Left renal pelvis (tissue), 4 donors: ENCODE results near the gene LPAR6. TPM values are rescaled to one million over a fixed set of nuclear protein-coding genes. Genes with fewer than 3 reads are reported as not detected.

Experiments used
- DNase-seq, 4 donors: peaks; one replicate each; pipeline ENCODE4 v3.0.0-alpha.2; 2013; ENCODE audit warnings: low read depth in 4 of 4, low spot score in 3 of 4
- polyA plus RNA-seq, 4 donors: library from polyadenylated mRNA; unstranded; fragments of 120-200 nt; gene quantifications; one replicate each; pipeline ENCODE4 v1.2.1, GENCODE V29; 2013; ENCODE audit not compliant: insufficient read length in 4 of 4

Gene LPAR6
- polyA plus RNA-seq, 4 donors, result 34.7 to 76.8 (median 51.0) TPM

DNA sequence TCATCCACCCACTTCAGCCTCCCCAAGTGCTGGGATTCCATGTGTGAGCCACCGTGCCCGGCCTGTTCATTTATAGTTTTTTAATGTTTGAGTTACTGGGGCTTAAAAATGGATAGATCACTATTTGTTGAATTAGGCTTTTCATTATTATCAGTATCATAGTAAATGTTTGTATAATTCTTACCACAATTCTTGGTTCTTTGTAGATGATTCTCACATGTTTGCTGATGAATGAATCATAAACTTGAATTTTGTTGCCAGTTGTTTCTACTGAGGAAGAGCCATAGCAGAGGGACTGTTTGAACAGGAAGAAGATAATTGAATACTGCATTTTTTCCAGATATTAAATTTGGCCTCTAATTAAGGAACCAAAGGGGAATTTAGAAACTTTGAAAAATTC lies 2.6 kb upstream of the LPAR6 start:
- DNase-seq, result no peak

DNA sequence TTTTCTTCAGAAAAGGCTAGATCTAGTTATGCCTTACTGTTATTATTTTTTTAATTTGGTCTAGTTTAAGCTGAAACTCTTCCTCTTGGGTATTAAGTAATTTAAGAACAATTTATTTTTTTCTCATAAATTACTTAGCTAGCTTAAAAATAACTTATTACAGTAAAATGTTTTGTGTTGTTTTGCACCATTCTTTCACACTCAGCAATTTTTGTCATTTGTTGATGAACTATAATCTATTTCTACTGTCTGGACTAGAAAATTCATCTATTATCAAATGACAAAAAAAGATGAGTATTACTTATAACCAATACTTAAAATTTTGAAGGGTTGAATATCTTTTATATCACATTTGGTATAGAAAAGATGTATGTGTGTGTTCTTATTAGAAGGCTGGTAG lies 1.6 kb upstream of the LPAR6 start:
- DNase-seq, result no peak

DNA sequence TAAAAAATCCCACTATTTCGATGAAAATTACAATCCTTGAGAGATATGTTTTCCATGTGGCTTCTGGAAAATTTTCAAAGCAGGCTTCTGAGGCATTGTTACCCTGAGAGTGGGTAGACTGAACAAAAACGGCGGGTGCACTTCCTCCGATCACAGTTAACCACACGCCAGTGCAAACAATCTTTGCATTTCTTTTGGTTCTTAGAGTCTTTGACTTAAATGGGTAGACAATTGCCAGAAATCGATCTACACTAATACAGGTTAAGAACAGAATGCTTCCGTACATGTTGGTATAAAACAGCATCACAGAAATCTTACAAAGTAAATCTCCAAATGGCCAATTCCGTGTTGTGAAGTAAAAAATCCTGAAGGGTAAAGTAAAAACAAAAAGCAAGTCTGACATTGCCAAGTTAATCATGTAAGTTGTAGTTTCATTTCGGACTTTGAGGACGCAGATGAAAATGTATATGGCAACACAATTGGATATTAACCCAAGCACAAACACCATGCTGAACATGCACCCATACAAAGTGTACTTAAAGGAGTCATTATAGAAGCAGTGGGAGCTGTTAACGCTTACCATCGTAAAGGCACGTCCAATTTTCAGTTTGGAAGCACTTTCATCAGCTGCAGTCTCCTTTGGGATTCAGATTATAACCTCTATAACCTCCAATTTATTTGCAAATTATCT lies 927 bp downstream of the LPAR6 start:
- DNase-seq, result no peak

DNA sequence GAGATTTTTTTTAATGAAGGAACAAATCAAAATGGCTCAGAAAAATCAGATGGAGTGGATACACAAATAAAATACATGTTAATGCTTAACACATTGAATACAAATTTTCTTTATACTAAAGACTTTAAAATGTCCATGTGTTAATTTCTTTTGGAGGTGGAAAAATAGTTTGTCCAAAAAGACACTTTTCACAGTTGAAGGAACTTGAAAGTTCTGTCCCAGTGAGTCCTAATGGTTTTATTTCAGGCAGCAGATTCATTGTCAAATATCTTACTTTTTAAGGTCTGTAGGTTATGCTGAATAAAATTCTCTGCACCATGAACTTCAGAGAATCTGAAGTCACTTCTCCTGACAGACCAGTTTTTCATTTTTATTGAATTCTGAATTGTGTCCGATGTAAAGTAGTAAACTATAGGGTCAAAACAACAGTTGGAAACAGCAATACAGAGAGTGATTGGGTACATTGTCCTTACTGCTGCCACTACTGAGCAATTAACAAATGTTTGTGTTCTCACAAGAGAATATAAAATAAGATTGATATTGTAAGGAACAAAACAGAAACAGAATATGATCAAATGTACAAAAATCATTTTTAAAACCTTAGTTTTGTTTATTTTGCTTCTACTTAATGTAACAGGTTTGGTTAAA lies 1.6 kb downstream of the LPAR6 start:
- no peak for DNase-seq

DNA sequence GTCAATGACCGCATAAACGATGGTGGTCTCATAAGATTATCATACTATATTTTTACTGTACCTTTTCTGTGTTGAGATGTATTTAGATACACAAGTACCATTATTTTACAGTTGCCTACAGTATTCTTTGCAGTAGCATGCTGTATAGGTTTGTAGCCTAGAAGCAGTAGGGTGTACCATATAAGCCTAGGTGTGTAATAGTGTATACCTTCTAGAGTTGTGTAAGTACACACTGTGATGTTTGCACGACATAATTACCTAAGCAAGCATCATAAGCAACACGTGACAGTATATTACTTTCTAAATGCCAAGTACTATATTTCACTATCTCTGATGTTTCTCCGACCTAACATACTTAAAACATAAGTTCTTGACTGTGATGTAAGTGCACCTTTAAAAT lies 2.7 kb downstream of the LPAR6 start:
- DNase-seq, result no peak

DNA sequence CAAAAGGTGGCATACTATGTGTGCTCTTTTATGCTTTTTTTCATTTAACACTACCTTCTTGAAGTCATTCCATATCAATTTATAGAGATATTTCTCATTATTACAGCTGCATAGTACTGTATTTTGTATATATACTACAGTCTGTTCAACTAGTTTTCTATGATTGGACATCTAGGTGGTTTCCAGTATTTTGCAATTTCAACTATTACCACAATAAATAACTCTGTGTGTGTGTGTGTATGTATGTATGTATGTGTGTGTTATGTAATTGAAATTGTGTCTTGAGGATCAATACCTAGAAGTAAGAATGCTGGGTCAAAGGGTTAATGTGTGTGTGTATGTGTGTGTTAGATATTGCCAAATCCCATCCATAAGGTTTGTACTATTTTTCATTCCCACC lies 7.0 kb downstream of the LPAR6 start:
- no peak for DNase-seq

DNA sequence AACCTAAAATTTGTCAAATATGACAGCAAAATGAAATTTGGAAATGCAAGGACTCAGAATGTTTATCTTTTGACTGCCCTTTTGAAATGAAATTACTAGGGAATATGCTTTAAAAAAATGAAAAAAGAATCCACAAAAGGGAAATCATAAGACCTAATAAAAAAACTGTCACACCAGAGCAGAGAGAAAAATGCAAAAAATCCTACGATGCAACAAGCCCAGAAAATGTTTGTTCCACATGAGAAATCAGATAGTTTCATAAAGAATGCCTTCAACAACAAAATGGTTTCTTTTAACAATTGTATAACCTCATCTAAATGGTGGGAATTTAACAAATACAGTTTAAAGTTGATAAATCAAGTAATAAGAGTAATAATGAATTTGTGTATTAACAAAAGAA lies 8.0 kb downstream of the LPAR6 start:
- no peak for DNase-seq

DNA sequence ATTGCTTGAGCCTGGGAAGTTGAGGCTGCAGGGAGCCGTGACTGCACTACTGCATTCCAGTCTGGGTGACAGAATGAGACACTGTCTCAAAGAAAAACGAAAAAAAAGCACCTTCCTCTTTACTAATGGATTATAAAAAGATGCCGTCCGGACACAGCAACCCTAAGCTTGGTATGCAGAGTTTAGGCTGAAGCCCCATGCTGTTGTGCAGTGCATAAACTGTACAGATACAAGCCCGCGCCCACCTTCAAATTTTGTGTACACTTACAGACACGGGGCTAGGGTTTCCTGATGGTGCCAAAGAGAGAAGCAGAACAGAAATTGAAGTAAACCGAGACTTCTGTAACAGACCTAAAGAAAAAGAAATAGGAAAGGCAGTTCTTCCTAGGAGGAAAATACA lies 9.0 kb downstream of the LPAR6 start:
- no peak for DNase-seq

DNA sequence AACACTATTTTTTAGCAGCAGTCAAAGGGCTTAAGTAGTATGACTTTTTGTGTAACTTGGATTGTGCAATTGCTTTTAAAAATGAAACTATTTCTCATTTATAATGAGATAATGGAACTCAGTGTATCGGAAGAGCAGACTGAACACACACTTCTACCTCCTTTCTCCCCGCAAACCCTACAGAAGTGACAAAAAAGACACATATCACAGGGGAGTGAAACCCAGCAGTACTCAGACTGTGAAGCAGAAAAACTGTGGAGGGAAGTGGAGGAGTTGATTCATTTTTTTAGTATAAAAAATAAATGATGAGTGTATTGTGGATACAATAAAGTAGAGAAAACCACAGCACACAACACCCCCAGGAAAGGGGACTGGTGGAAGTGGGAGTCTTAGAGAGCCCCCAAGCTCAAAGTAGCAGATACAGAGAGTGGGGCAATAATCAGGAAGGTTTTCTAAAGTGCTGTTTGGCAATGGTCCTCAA lies 9.7 kb downstream of the LPAR6 start:
- no peak for DNase-seq

DNA sequence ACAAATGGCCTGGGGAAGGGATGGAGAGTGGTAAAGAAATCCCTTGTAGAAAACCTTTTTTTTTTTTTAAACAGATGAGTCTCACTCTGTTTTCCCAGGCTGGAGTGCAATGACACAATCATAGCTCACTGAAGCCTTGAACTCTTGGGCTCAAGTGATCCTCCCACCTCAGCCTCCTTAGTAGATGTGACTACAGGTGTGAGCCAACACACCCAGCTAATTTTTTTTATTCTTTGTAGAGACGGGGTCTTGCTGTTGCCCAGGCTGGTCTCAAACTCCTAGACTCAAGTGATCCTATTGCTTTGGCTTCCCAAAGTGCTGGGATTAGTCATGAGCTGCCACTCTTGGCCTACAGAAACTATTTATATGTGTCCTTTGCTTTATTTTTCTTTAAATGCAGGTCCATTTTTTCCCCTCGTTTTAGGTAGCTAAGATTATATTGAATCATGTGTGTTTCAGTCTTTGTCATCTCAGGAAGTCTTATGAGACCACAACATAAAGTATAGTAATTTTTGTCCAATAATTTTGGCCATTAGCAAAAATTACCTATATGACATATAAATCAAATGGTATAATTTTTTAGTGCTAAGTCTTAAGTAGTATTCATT lies 10.5 kb downstream of the LPAR6 start:
- DNase-seq, result no peak

DNA sequence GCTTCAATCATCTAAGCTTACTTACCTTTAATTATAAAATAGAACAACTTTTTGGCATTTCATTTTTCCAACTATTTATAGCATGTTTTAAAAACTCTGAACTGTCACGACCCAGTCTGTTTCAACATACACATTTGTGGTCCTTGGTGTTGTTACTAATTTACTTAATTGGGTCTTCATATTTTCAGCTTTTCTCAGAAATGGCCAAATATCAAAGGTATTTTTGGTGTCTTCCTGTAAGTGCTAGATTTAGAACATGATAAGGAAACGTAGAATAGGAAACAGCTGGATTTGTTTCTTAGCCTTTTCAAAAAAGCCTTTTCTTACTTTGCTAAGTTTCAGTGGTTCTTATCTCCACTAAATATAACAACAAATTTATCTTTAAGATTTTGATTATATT lies 11.4 kb downstream of the LPAR6 start:
- DNase-seq, result no peak

DNA sequence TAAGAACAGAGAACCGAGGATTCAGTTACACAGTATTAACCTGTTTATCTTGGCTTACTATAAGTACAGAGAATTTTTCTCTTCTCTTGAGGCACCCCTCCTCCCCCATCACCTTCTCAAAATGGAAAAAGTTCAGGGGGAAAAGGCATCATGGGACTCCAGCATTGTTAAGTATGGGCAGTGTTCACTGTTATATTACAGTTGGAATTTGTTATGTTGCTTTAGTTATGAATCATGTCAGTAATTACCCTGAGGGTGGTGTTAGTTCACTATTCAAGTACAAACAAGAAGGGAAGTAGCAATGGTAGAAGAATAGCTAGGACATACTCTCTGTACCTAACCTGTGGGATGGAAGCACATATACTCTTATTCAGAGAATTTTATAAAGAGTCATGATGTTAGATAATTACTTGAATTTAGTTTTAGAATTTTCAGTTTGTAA lies 12.0 kb downstream of the LPAR6 start:
- DNase-seq, result no peak

DNA sequence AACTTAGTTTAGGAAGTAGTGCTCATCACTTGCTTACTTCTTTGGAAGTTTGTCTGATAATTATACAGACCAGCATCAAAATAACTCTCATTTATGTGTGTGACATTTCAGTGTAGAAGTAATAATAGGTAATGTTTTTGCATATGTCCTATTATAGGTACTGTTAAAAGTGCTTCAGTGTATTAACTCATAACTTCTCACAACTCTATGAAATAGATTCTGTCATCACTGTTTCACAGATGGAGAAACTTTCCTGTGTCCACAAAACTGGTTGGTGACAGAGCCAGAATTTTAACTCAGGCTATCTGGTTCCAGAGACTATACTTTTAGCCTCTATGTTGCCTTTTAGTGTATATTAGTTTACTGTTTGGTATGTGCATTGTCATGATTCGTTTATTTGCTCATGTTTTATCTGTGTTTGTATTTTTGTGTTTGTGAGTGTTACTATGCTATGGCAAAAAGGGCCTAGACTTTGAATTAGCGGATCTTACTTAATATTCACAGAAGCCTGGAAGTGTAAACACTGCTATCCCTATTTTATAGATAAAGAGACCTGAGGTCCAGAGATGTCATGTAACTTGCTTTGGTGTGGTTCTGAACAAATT lies 12.7 kb downstream of the LPAR6 start:
- no peak for DNase-seq

DNA sequence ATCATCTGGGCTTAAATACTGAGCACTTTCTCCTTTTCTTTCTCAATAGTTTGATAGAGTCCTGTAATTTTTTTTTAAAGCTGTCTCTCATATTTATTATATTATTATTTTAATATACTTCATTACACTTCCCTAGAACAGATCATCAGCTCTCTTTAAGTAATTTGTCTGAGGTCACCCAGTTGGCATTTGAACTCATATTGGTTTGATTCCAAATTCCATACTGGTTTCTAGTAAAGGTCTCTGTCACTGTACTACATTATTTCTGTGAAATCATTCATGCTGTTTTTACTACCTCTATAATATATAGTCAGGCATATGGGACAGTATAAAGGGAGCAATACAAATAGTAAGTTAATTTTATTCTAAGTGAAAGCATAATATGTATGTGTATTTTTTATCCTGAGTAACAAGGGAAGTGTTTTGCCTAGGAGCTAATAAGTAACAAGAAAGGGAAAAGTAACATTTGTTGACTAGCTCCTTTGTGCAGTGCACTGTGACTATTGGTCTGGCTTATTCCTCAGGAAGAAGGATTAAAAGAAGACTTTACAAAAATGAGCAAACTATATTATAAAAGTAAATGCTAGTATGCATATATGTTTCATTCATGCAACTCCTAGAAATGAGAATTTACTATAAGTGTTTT lies 14.3 kb downstream of the LPAR6 start:
- DNase-seq, result no peak

DNA sequence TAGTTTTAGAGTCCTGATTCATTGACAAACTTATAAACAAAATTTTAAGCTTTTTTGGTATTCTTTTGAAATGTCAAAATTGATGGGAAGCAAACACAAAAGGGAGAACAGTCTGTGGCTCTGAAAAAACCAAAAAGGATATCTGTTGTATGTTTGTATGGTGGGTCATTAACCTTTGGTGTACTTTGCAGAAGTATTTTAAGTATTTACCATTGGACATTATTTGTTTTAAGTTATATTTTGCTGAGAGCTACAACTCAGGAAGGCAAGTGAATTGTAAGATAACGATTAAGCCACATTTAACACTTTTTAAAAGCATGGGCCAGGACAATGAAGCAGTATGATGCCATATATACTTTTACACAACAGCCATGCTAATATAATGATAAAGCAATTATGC lies 15.2 kb downstream of the LPAR6 start:
- DNase-seq, result no peak

DNA sequence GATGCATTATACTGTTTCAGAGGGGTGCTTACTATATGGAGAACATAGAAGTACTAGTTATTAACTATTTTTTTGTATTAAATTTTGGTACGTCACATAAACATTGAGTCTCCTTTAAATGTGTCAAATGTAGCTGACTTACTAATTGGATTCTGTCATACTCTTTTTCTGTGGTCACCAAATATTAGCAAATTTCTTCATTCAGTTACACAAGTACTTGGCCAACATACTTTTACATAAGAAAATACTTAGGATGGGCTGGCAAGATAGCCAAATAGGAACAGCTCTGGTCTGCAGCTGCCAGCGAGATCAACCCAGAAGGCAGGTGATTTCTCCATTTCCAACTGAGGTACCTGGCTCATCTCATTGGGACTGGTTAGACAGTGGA lies 19.2 kb downstream of the LPAR6 start:
- no peak for DNase-seq

DNA sequence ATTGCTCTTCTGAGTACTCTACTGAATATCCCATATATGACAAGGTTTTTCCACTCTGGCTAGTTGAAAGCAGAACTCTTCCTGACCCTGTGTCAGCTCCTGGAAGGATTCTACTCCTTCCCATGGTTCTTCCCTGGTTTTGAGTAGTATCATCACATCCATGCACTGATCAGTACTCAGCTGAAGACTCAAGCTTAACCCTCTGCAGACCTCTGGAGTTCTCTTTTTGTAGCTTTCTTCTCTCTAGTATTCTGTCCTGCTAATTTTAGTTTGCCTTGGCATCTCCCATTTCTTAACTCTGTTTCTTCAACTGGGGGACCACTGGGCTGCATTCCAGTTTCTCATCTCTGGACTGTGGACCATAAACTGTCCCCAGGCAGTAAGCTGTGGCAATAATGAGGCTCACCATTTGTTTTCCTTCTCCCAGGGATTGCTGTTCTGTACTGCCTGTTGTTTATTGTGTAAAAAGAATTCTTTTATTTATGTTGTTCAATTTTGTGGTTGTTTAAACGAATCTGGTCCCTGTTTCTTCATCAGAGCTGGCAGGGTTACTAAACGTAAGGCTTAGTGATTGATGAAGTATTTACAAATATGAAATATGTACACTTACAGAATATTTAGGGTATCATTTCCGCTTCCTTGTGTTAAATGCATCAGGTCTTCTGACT lies 19.7 kb downstream of the LPAR6 start:
- DNase-seq, result no peak

DNA sequence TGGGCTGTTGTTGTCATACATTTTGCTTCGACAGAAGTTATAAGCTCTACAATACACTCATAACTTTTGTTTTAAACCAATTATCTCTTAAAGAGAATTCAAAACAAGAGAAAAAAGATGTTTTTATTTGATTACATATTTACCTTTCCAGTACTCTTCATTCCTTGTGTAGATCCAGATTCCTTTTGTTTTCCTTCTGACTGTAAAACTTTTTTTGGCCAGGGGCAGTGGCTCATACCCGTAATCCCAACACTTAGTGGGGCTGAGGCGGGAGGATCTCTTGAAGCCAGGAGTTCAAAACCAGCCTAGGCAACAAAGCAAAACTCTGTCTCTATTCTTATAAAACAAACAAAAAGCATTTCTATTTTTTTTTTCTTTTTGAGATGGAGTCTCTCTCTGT lies 21.7 kb downstream of the LPAR6 start:
- no peak for DNase-seq

DNA sequence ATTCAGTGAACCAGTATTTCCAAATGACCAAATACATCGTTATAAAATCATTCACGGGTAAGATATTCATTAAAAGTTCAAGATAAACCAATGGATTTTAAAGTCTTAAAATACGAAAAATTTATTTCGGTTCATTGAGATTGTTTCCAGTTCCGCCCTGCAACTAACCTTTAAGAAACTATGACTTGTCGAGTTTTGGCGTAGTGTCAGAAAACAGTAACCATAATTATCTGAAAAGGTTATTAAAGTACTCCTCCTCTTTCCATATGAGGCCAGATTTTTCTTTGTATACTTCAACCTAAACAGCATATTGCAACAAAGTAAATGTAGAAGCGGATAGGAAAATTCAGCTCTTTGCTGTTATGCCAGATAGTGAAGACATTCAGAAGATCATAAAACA lies 26.1 kb downstream of the LPAR6 start:
- no peak for DNase-seq

DNA sequence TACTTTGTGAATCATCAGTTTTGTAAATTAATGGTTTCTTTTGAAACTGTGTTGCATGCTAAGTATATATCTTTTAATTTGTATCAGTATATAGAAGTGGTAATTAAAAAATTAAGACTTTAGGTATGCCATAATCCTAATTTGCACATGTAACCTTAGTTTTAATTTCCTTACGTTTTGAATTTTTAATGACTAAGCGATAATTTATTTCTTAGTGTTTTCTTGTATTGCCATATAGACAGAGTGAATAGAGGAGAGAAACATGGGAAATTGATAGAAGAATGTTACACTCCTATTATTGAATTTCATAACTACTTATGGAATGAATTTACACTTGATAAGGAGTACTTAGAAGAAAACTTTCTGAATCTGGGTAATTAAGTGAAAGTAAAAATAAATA lies 29.5 kb downstream of the LPAR6 start:
- no peak for DNase-seq

DNA sequence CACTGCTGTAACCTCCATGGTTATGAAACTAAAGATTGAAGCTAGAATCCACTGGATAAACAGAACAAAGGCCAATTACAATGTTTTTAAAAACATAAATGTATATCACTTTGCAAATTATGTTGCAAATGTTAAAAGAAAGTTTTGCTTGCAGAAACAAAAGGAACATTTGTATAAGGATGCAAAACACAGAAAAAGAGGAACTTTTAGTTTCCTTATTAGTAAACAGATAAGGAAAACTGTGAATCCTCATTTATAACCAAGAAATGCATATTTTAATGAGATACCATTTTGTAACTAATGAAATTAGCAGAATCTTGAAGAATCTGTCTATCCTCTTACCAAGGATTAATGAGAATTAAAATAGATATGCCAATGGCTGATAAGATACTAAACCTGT lies 32.3 kb downstream of the LPAR6 start:
- no peak for DNase-seq
